HepG2 (cell line): ENCODE measurements around the gene THSD8. TPM values are rescaled to one million over a fixed set of nuclear protein-coding genes. Genes with fewer than 3 reads are reported as not detected.
A peak's percentile ranks its signal among the peaks of the same experiment; 100 is the strongest.

ENCODE experiments used
- ARID5B ChIP-seq: IDR thresholded peaks from 2 replicates; pipeline ENCODE4 v1.4.0; 2020; ENCODE audit warnings: mild to moderate bottlenecking, missing genetic modification reagents
- CEBPB ChIP-seq: IDR thresholded peaks from 2 replicates; pipeline ENCODE4 v1.6.1; 2011; ENCODE audit warnings: low read depth, low read length, improper control_type of control experiment, borderline replicate concordance
- CREM ChIP-seq, 2 experiments: sonication (generic) in 1 of 2; formaldehyde crosslinking in 1 of 2; IDR thresholded peaks; 2 replicates each; pipeline versions ENCODE4 v1.4.0 to v1.6.1; 2016 to 2020; ENCODE audit warnings: antibody characterized with exemption in 1 of 2, mild to moderate bottlenecking in 1 of 2, missing genetic modification reagents in 1 of 2
- HNRNPLL ChIP-seq: fragments of 200-400 bp; formaldehyde crosslinking; IDR thresholded peaks from 2 replicates; pipeline ENCODE4 v1.6.1; 2017; ENCODE audit warnings: mild to moderate bottlenecking, low read depth, low read length; ENCODE audit not compliant: poor library complexity, severe bottlenecking
- MLXIP ChIP-seq: sonication (generic); formaldehyde crosslinking; IDR thresholded peaks from 2 replicates; pipeline ENCODE4 v1.9.0; 2021; ENCODE audit warnings: missing genetic modification reagents, borderline replicate concordance
- MZF1 ChIP-seq: sonication (generic); formaldehyde crosslinking; IDR thresholded peaks from 2 replicates; pipeline ENCODE4 v1.8.1; 2023; ENCODE audit warnings: mild to moderate bottlenecking, missing genetic modification reagents, borderline replicate concordance
- PATZ1 ChIP-seq: sonication (generic); formaldehyde crosslinking; IDR thresholded peaks from 2 replicates; pipeline ENCODE4 v1.4.0; 2020; ENCODE audit warnings: missing genetic modification reagents
- SAP130 ChIP-seq: IDR thresholded peaks from 2 replicates; pipeline ENCODE4 v1.6.1; 2016; ENCODE audit warnings: low read depth
- ZBTB7B ChIP-seq: sonication (generic); formaldehyde crosslinking; IDR thresholded peaks from 2 replicates; pipeline ENCODE4 v1.4.0; 2020; ENCODE audit warnings: missing genetic modification reagents
- ZNF263 ChIP-seq: sonication (generic); formaldehyde crosslinking; IDR thresholded peaks from 2 replicates; pipeline ENCODE4 v1.4.0; 2020; ENCODE audit warnings: missing genetic modification reagents
- ZNF598 ChIP-seq: sonication (generic); formaldehyde crosslinking; IDR thresholded peaks from 2 replicates; pipeline ENCODE4 v1.5.1; 2020; ENCODE audit warnings: mild to moderate bottlenecking, missing genetic modification reagents, borderline replicate concordance
- ZNF670 ChIP-seq: sonication (generic); formaldehyde crosslinking; IDR thresholded peaks from 2 replicates; pipeline ENCODE4 v1.8.0; 2022; ENCODE audit warnings: mild to moderate bottlenecking, missing genetic modification reagents, borderline replicate concordance
- polyA plus RNA-seq, 8 experiments: library from polyadenylated mRNA; depleted of rRNA in 3 of 8; stranded (reverse) in 7 of 8; unstranded in 1 of 8; fragments of >200 nt; fragmentation: Illumina TruSeq in 4 of 8; extraction: Trizol in 4 of 8; gene quantifications; 2 replicates each; pipeline versions ENCODE4 v1.2.1 to v1.2.3, GENCODE V29; 2011 to 2016; ENCODE audit warnings: low read depth in 4 of 8, missing spikeins in 1 of 8, mixed read lengths in 1 of 8; ENCODE audit not compliant: insufficient read depth in 1 of 8
- total RNA-seq, 5 experiments: library from RNA; depleted of rRNA; stranded (reverse); fragments of >200 nt; fragmentation: Illumina TruSeq; extraction: Trizol; gene quantifications; 2 replicates each; pipeline ENCODE4 v1.2.3, GENCODE V29; 2016; ENCODE audit warnings: low read depth in 1 of 5
- TF ChIP-seq, protein P1 (sequence below): sonication (generic); IDR thresholded peaks from 2 replicates; pipeline ENCODE4 v1.6.1; 2016; ENCODE audit warnings: low read depth, borderline replicate concordance
- TF ChIP-seq, protein P2 (sequence below): sonication (generic); formaldehyde crosslinking; IDR thresholded peaks from 2 replicates; pipeline ENCODE4 v1.5.0; 2020; ENCODE audit warnings: mild to moderate bottlenecking, missing genetic modification reagents, moderate library complexity

The THSD8 gene
- total and polyA plus RNA-seq, 2 of the 13 experiments (the other 11 are each of a cell fraction or from before 2014, with no cell fraction given): 4.8 to 14.9 TPM

GRCh38 chr19:12779162-12779993 lies 22.5 kb upstream of the THSD8 start (continued):
- TF ChIP-seq CEBPB: peak; percentile 41; the same call in 1 of the 2 replicates
- peak; percentile 51; the same call in 1 of the 2 replicates for TF ChIP-seq ZBTB7B
- TF ChIP-seq, protein P1, sequence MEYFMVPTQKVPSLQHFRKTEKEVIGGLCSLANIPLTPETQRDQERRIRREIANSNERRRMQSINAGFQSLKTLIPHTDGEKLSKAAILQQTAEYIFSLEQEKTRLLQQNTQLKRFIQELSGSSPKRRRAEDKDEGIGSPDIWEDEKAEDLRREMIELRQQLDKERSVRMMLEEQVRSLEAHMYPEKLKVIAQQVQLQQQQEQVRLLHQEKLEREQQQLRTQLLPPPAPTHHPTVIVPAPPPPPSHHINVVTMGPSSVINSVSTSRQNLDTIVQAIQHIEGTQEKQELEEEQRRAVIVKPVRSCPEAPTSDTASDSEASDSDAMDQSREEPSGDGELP: peak; percentile 73; the same call in 1 of the 2 replicates
- TF ChIP-seq PATZ1: peak; percentile 71
- peak; percentile 5; the same call in 1 of the 2 replicates for TF ChIP-seq ARID5B (CRISPR knock-in tag)
- no peak for TF ChIP-seq MLXIP
- TF ChIP-seq ZNF670: peak; percentile 47; the same call in 1 of the 2 replicates
- TF ChIP-seq SAP130 (CRISPR knock-in tag): peak; percentile 28; the same call in 1 of the 2 replicates
- TF ChIP-seq, protein P2, sequence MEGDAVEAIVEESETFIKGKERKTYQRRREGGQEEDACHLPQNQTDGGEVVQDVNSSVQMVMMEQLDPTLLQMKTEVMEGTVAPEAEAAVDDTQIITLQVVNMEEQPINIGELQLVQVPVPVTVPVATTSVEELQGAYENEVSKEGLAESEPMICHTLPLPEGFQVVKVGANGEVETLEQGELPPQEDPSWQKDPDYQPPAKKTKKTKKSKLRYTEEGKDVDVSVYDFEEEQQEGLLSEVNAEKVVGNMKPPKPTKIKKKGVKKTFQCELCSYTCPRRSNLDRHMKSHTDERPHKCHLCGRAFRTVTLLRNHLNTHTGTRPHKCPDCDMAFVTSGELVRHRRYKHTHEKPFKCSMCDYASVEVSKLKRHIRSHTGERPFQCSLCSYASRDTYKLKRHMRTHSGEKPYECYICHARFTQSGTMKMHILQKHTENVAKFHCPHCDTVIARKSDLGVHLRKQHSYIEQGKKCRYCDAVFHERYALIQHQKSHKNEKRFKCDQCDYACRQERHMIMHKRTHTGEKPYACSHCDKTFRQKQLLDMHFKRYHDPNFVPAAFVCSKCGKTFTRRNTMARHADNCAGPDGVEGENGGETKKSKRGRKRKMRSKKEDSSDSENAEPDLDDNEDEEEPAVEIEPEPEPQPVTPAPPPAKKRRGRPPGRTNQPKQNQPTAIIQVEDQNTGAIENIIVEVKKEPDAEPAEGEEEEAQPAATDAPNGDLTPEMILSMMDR (CRISPR knock-in tag): peak; percentile 51
- TF ChIP-seq CREM (IDR thresholded peaks at IDR 0.05): peak; percentile 20; the same call in 1 of the 2 replicates
- no peak for TF ChIP-seq CREM (CRISPR knock-in tag; IDR thresholded peaks at IDR 0.05)
- TF ChIP-seq ZNF263 (CRISPR knock-in tag): peak; percentile 78
- 0 out of 2 replicates have a peak, but pooled peaks have one; percentile 28 for TF ChIP-seq ZNF598 (CRISPR knock-in tag)
- TF ChIP-seq HNRNPLL: no peak
- TF ChIP-seq MZF1 (CRISPR knock-in tag): no peak
